ENCODE measurements around the gene LPA.

GRCh38 chr6:160523223-160523622 is 140.9 kb downstream of the LPA start:
- TF ChIP-seq CTCF (IDR thresholded peaks at IDR 0.05; ENCODE audit: borderline replicate concordance, extremely low read depth, low read length, poor library complexity, severe bottlenecking) (no peak), EZH2 (IDR thresholded peaks at IDR 0.05; ENCODE audit: borderline replicate concordance, low read depth, low read length, severe bottlenecking) (no peak)
